Eye (tissue), 1 donor: ENCODE measurements around the gene BMPR1A.

ENCODE experiments used
- DNase-seq: peaks from one replicate; pipeline ENCODE4 v3.0.0-alpha.2; 2015

The BMPR1A gene

DNA sequence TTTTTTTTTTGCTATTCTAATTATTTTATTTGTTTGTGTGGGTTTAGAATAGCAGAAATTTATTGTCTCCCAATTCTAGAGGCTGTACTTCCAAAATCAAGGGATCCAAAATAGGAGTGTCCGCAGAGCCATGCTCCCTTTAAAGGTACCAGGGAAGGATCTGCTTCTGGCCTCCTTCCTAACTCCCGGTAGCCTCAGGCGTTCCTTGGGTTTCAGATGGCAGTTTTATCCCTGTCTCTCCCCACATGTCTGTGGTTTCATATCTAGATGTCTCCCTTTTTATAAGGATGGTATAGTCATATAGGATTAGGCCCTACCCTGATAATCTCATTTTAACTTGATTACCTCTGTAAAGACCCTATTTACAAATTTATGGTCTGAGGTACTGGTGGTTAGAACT is 48.4 kb downstream of the BMPR1A start:
- DNase-seq, result no peak

DNA sequence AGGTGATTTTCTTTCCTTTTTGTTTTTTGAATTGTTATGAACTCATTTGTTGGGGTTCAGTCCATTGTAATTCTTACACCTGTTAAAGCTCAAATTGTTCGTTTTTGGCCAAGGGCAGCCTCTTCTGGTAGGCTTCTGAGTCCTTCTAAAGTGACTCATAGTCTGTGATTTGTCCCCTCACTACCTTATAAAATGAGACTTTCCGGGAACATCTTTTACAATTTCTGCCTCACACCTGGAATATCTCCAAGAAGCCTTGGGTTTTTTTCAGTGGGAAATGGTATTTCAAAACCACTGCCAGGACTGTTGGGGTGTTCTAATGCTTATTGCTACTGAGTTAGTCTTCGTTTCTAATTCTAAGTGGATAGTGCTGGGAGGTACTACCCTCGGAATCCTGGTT is 56.7 kb downstream of the BMPR1A start:
- no peak for DNase-seq

GRCh38 chr10:86813982-86814381 is 57.6 kb downstream of the BMPR1A start:
- no peak for DNase-seq

- no peak for DNase-seq
These were observed 58.7 kb downstream of the BMPR1A start for GRCh38 chr10:86815035-86815617.

DNA sequence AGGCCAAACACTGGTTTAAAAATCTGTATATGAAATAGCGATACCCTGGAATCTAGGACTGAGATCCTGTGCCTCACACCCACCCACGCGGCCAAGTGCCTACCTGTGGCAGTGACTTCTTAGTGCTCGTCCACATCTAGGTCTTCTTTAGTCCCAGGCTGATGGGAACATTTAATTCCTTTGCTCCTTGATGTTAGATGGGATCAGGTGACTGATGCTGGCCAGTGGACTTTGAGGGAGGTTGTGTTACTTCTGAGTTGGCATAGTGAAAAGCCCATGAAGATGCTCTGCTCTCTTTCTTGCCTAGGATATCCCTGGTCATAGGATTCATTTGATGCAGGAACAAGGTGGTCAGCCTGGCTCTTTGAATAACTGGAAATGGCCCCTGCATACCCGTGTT is 59.2 kb downstream of the BMPR1A start:
- no peak for DNase-seq

- DNase-seq, result no peak
These were observed 60.8 kb downstream of the BMPR1A start for GRCh38 chr10:86817246-86817645.

DNA sequence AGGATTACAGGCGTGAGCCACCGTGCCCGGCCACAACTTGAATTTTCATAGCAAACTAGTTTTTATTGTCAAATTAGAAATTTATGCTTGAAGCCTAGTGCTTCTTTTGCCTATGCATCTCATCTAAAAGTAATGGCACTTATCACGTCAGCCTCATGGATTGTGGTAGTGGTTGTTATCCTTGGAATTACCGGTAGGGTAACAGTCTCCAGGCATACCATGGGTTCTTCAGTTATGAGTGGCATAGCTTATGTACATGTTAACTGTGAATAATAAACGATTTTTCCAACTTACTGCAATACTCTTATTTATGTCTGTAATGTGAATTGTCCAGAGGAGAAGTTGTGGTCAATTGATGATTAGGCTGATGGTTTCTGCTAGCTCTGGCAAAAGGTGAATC is 63.1 kb downstream of the BMPR1A start:
- no peak for DNase-seq

DNA sequence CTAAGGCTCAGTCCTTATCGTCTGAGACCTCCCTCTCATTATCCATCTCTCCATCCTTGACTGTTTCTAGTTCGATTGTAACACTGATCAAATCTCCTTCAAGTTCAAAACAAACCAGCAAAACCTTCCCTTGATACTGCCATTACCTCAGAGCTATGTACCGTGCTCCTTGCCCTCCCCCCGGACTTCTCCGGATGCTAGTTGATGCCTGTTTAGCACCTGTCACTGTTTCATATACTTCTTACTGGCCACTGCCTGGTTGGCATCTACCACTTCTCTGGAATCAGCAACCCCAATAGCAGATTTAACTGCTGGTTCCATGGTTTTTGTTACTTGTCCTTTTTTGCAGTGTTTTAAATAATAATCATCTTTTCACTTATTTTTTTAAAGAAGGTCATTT is 64.1 kb downstream of the BMPR1A start:
- no peak for DNase-seq

GRCh38 chr10:86821388-86821999 is 65.1 kb downstream of the BMPR1A start:
- no peak for DNase-seq

DNA sequence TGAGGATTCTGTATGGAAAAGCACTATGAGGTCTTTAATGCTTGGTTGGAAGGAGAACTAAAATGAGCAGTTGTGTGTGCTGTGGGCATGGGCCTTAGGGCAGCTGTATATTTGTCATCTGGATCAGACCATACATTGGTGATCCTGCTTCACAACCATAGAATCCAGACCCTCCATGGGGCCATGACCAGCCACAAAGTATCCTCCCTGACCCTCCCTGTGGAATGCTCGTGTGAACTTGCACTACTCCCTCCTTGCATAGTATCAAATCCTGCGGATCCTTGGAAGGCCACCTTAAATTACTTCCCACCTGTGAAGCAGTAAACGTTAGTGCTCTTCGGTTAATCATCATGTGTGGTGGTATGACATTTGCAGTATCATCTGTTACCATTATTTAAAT is 67.1 kb downstream of the BMPR1A start:
- DNase-seq, result no peak

DNA sequence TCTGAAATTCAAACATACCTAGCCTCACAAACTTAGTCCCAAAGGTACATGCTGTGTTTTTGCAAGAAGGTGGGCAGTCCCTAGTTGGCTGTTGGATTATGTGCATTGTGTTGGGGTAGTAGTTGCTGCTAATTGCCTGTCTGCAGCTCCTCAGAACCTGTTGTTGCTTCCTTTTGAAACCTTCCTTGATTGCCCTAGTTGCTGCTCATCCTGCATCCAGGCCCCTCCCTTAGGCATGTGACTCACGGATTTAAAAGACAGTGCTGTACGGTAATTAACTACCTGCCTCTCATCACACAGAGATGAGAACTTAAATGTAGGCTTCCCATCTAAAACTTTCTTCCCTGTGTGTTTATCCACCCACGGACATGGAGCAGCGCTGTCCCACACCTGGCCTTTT is 67.7 kb downstream of the BMPR1A start:
- no peak for DNase-seq

DNA sequence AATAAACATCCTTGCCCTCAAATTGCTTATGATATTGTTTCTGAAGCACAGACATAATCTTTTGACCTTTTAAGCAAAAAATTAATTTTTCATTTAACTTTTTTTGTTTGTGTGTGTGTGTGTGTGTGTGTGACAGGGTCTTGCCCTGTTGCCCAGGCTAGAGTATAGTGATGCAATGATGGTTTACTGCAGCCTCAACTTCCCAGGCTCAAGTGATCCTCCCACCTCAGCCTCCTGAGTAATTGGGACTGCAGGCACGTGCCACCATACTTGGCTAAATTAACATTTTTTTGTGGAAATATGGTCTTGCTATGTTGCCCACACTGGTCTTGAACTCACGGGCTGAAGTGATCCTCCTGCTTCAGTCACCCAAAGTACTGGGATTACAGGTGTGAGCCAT is 68.9 kb downstream of the BMPR1A start:
- DNase-seq, result no peak

GRCh38 chr10:86827639-86828038 is 71.2 kb downstream of the BMPR1A start:
- DNase-seq, result no peak

DNA sequence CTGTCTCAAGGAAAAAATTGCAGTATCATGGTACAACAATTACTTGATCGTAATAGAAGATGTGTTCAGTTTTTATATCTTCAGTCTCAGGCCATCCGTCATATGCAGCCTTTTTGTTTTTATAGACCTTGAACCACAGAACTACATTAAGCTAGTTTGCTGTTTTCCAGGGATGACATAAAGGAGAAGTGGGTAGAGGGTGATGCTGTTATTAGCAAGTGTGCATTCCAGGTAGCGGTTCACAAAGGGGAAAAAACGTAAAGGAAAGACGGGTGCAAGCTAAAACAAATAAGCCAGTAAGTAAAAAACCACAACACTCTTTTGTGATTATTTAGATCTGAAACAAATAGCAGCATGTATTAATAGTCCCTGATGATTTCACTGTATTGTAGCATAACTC is 71.7 kb downstream of the BMPR1A start:
- DNase-seq, result no peak

GRCh38 chr10:86829472-86829871 is 73.1 kb downstream of the BMPR1A start:
- DNase-seq, result no peak

DNA sequence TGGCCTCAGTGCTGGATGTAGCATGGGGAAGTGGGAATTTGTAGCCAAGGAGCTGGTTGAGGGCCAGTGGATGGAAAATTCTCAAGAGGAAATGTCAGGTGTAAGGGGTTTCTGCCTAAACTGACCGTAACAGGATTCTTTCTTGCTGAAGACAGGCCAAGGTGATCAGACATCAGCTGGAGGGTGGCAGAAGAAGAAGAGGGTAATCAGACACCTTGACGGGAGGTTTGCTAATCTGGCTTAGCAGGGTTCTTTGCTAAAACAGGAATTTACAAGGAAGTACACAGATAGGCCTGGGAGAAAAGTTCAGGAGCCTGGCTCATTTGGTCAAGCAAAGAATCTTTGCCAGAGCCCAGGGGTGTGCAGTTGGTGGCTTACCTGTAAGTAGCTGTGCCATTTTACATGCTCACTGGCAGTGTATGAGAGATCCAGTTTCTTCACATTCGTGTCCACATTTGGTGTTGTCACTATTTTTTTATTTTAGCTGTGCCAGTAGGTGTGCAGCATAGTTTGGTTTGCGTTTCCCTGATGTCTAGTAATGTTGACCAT is 73.7 kb downstream of the BMPR1A start:
- no peak for DNase-seq

DNA sequence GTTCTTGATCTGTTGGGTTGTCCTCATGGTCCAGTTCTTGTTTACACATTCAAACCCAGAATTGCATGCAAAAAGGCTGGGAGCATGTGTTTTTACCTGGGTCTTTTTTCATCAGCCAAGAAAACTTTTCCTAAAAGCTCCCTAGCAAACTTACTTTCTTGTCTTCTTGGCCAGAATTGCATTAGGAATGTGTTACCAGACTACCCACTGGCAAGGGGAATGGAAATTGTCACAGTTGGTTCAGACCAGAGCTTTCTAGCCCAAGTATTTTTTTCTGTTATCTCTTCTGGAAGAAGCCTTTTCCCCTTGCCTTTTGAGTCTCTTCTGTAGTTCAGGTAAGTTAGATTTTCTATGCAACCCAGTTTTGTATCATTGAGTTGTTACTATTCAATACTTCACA is 77.5 kb downstream of the BMPR1A start:
- DNase-seq, result no peak

DNA sequence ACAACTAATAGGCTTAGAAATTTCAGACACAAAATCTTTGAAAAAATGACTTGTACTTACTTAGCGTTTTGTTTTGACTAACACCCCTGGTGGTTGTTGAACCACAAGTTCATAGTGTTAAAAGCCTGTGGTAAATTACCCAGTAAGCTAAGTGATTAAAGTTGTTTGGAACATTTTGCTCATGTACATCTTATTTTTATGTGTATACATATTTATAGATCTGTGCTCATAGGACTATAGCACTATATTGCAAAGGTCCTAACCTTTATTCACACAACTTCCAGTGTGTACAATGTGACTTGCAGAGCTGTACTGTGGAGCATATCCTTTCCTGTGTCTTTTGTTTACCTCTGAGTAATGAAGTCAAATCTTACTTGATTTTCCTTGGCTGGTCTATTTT is 79.6 kb downstream of the BMPR1A start:
- no peak for DNase-seq

DNA sequence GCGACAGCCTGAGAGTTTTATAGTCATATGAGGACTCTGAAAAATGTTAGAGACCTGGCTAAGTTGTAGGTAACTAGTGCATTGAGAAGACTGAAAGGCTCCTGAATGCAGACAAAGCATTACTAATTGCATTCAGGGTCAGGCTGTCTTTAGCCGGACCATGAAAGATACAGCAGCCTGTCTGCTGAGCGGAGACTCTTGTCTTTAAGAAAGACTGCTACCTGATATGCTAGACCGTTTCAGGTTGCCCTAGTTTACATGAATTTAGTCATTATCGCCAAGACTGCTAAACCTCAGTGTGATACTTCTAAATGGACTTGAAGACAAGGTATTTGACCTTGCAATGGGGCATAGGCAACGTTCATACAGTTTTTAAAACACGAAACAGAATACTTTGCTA is 81.2 kb downstream of the BMPR1A start:
- DNase-seq, result no peak

DNA sequence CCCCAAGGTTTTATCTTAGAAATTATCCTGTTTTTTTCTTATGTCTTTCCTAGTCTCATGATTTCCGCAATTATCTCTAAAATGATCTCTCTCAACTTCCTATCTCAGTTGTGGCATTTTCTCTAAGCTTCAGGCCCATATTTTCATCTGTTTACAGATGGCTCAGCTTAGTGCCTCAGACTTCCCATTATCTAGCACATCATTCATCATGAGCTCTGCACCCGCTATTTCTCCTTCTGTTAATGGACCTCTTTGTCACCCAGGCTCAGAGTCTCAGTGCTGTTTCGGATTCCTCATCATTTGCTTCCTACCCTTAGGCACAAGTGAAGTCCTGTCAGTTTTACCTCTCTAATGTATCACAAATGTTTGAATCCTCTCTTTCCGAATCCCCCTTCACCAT is 84.1 kb downstream of the BMPR1A start:
- no peak for DNase-seq

DNA sequence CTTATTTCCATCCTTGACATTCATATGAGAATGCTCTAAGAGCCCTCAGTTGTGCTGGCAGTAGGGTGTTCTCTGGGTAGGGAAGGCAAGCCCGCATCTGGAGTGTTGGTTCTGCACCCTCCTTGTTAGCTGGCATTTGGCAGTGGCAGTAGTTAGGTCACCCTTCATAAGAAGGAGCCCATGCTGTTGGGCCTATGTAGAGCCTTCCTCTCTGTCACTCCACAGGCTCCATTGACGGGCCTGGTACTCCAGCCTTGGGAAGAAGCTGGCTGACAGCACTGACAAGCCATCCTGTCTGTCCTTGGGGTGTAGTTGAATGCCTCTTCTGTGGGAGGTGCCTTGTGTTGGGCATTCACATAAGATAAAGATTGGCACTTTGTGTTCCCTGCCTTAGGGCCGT is 89.7 kb downstream of the BMPR1A start:
- no peak for DNase-seq

DNA sequence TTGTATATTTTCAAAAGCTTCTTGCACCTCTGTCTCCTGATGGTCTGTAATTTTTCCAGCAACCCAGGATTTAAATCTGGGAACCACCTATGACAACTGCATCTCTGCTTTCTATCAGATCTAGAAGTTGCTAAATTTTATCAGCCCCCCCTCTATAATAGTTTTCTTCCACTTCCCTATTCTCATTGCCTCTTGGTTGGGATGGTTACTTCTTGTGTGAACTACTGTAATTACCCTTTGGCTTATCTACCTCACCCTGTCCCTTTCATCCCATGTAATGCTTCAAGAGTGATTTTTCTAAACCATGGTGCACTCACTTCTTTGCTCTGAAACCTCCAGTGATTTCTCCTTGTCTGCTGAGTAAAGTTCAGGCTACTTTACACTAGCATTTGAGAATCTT is 92.3 kb downstream of the BMPR1A start:
- DNase-seq, result no peak

DNA sequence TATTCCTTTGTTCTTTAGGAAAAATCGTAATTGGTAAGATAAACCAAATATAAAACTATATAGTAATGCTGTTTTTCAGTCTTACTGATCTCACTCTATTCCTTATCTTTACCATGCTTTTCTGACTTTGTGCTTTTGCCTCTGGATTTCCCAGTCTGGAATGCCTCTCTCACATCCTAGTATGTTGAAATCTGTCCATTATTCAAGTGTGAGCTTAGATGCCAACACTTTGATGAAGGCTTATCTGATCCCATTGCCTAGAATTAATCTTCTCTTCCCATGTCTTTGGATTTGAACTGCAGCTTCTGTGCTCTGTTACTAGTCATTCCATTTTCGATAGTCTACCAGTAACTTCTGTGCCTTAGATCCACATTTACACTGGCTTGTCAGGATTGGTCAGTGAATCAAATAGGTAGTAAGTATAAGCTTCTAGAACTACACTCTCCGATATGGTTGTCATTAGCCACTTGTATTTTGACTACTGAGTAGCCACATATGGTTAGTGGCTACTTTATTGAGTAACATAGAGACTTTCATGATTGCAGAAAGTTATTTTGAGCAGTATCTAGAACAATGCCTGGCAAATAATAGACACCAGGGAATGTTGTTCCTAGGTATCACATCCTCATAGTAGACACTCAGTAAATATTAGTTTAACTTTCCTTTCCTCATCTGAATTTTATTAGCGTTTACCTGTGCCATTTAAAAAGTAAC is 92.9 kb downstream of the BMPR1A start:
- DNase-seq, result no peak

DNA sequence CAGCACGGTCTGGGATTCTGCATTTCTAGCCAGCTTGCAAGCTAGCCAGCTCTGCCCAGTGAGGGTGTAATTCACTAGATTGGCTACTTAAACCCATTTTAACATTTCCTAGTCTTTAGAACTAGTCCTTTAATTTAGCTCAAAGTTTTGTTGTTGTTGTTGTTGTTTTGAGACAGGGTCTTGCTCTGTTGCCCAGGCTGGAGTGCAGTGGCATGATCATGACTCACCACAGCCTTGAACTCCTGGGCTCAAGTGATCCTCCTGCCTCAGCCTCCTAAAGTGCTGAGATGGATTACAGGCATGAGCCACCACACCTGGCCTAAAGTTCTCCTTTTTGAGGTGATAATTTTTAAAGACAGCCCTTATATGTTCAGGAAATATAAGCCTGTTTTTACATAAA is 94.1 kb downstream of the BMPR1A start:
- no peak for DNase-seq
